GM12878 (cell line): ENCODE results near the gene GINS2. TPM values are rescaled to one million over a fixed set of nuclear protein-coding genes. Genes with fewer than 3 reads are reported as not detected.

Experiments used
- ATAC-seq: fragments of 200-7000 bp; cut with Tn5 transposase; 3 replicates; pipeline ENCODE4 v1.9.1; 2020; ENCODE audit warnings: mild to moderate bottlenecking, moderate library complexity
- BruUV-seq: library from RNA; stranded (reverse); fragments of 400-500 nt; replicated peaks from 2 replicates; lab custom pipeline; 2021; lab: Mats Ljungman, UMichigan
- CTCF ChIA-PET: fragments of 300-600 bp; sonication (Branson Sonifier 250); formaldehyde crosslinking; extraction: SDS; loops from one replicate; lab custom pipeline; 2021; ENCODE audit warnings: inconsistent platforms; lab: Yijun Ruan, JAX
- POLR2A ChIA-PET: fragments of 350-600 bp; formaldehyde crosslinking; extraction: SDS; loops from one replicate; lab custom pipeline; 2021; ENCODE audit warnings: inconsistent platforms; lab: Charles Lee
- RAD21 ChIA-PET: fragments of 300-600 bp; sonication (Branson Sonifier 250); formaldehyde crosslinking; loops from one replicate; lab custom pipeline; 2023; ENCODE audit warnings: antibody characterized with exemption; ENCODE audit not compliant: unreplicated experiment; lab: Charles Lee
- SMC1A ChIA-PET: fragments of 300-600 bp; sonication (Branson Sonifier 250); formaldehyde crosslinking; loops from one replicate; lab custom pipeline; 2023; ENCODE audit not compliant: unreplicated experiment, uncharacterized antibody; lab: Charles Lee
- DNase-seq: peaks from one replicate; pipeline ENCODE4 v3.0.0-alpha.2; 2011; ENCODE audit warnings: low read depth, low spot score
- FAIRE-seq: peaks from 3 replicates; lab custom pipeline; 2011; peaks lifted over from hg19 to GRCh38; lab: Jason Lieb, UNC
- H2AFZ ChIP-seq: 2 replicates; pipeline ENCODE4 v1.6.0; 2011; ENCODE audit warnings: low read depth, low read length, control low read depth; ENCODE audit not compliant: control insufficient read depth
- H3K27ac ChIP-seq: 2 replicates; pipeline ENCODE4 v1.5.1; 2011; ENCODE audit warnings: control low read depth; ENCODE audit not compliant: control insufficient read depth, insufficient read depth
- H3K27me3 ChIP-seq, 2 experiments: replicated peaks in 1 of 2; 2 replicates each; pipeline versions ENCODE4 v1.6.0 to v1.6.1; 2011; ENCODE audit warnings: low read length in 1 of 2; ENCODE audit not compliant: control insufficient read depth in 2 of 2, insufficient read depth in 2 of 2
- H3K36me3 ChIP-seq, 2 experiments: 2 replicates each; pipeline ENCODE4 v1.5.1; 2011; ENCODE audit warnings: low read length in 1 of 2; ENCODE audit not compliant: control insufficient read depth in 2 of 2, insufficient read depth in 2 of 2
- H3K4me1 ChIP-seq: 2 replicates; pipeline ENCODE4 v1.6.1; 2011; ENCODE audit warnings: mild to moderate bottlenecking, low read length, moderate library complexity, mixed read lengths; ENCODE audit not compliant: control insufficient read depth, insufficient read depth
- H3K4me2 ChIP-seq: 2 replicates; pipeline ENCODE4 v1.6.0; 2011; ENCODE audit warnings: control low read depth; ENCODE audit not compliant: control insufficient read depth, insufficient read depth
- H3K4me3 ChIP-seq: fragments of 200-600 bp; sonication (generic); 2 replicates; pipeline ENCODE4 v1.5.1; 2016
- H3K79me2 ChIP-seq: 2 replicates; pipeline ENCODE4 v1.6.0; 2011; ENCODE audit warnings: low read length; ENCODE audit not compliant: control insufficient read depth, insufficient read depth
- H3K9ac ChIP-seq: 2 replicates; pipeline ENCODE4 v1.8.0; 2011; ENCODE audit warnings: low read length, control low read depth, mixed read lengths; ENCODE audit not compliant: control insufficient read depth, insufficient read depth
- H3K9me3 ChIP-seq: replicated peaks from 3 replicates; pipeline ENCODE4 v1.5.1; 2011; ENCODE audit warnings: mild to moderate bottlenecking, low read length; ENCODE audit not compliant: control insufficient read depth, insufficient read depth
- H4K20me1 ChIP-seq: 2 replicates; pipeline ENCODE4 v1.6.0; 2011; ENCODE audit not compliant: control insufficient read depth, insufficient read depth
- BMI1 ChIP-seq: fragments of 450-650 bp; IDR thresholded peaks from 2 replicates; pipeline ENCODE4 v1.6.1; 2016; ENCODE audit warnings: mild to moderate bottlenecking, moderate library complexity, borderline replicate concordance
- EZH2 ChIP-seq: IDR thresholded peaks from 2 replicates; pipeline ENCODE4 v1.6.1; 2012; ENCODE audit warnings: low read depth, mild to moderate bottlenecking, control low read depth, inconsistent platforms, low read length, borderline replicate concordance; ENCODE audit not compliant: control insufficient read depth
- FOS ChIP-seq: IDR thresholded peaks from 3 replicates; pipeline ENCODE4 v1.6.1; 2011; ENCODE audit warnings: borderline replicate concordance; ENCODE audit not compliant: insufficient read length; ENCODE audit errors: extremely low read depth
- IKZF1 ChIP-seq: fragments of 450-650 bp; conservative IDR thresholded peaks from 2 replicates; pipeline ENCODE4 v1.6.1; 2017; ENCODE audit warnings: antibody characterized with exemption, mild to moderate bottlenecking
- IRF5 ChIP-seq: fragments of 450-650 bp; IDR thresholded peaks from 2 replicates; pipeline ENCODE4 v1.6.1; 2017; ENCODE audit warnings: borderline replicate concordance
- MTA2 ChIP-seq: fragments of 450-650 bp; IDR thresholded peaks from 2 replicates; pipeline ENCODE4 v1.6.1; 2016; ENCODE audit warnings: low read depth, mild to moderate bottlenecking, moderate library complexity
- MTA3 ChIP-seq: IDR thresholded peaks from 2 replicates; pipeline ENCODE4 v1.6.1; 2012; ENCODE audit warnings: low read length, inconsistent platforms, borderline replicate concordance
- MXI1 ChIP-seq: fragments of 150-350 bp; IDR thresholded peaks from 2 replicates; pipeline ENCODE4 v1.6.1; 2011; ENCODE audit warnings: low read depth, mild to moderate bottlenecking, inconsistent platforms, low read length, improper control_type of control experiment
- NR2F1 ChIP-seq: fragments of 450-650 bp; conservative IDR thresholded peaks from 2 replicates; pipeline ENCODE4 v1.6.1; 2017; ENCODE audit warnings: mild to moderate bottlenecking
- POLR2AphosphoS2 ChIP-seq: IDR thresholded peaks from 2 replicates; pipeline ENCODE4 v1.6.1; 2011; ENCODE audit warnings: low read depth, mild to moderate bottlenecking, low read length, improper control_type of control experiment, moderate library complexity
- RFX5 ChIP-seq: IDR thresholded peaks from 2 replicates; pipeline ENCODE4 v1.6.1; 2011; ENCODE audit warnings: low read depth, low read length, improper control_type of control experiment
- SIX5 ChIP-seq: IDR thresholded peaks from 2 replicates; pipeline ENCODE4 v1.6.1; 2011; ENCODE audit warnings: mild to moderate bottlenecking, low read depth, low read length, moderate library complexity; ENCODE audit not compliant: severe bottlenecking
- SMAD5 ChIP-seq: IDR thresholded peaks from 2 replicates; pipeline ENCODE4 v1.6.1; 2016; ENCODE audit warnings: antibody characterized with exemption, low read depth
- TARDBP ChIP-seq: IDR thresholded peaks from 2 replicates; pipeline ENCODE4 v1.6.1; 2016; ENCODE audit warnings: borderline replicate concordance
- YBX1 ChIP-seq: fragments of 450-650 bp; IDR thresholded peaks from 2 replicates; pipeline ENCODE4 v1.6.1; 2016; ENCODE audit warnings: antibody characterized with exemption
- YY1 ChIP-seq: IDR thresholded peaks from 2 replicates; pipeline ENCODE4 v1.6.1; 2011; ENCODE audit warnings: low read depth, mild to moderate bottlenecking, low read length
- ZSCAN29 ChIP-seq: fragments of 450-650 bp; IDR thresholded peaks from 2 replicates; pipeline ENCODE4 v1.6.1; 2017; ENCODE audit warnings: mild to moderate bottlenecking, moderate library complexity
- WGBS: methylation state at CpG from one replicate; pipeline ENCODE4 v1.1.6; 2016; ENCODE audit warnings: low lambda C conversion rate; ENCODE audit not compliant: insufficient replicate concordance, insufficient coverage; ENCODE audit errors: missing lambda C conversion rate; 5-methylcytosine and 5-hydroxymethylcytosine counted together
- in situ Hi-C: fragments of 300-500 bp; cut with MboI; formaldehyde crosslinking; loops from 9 replicates; pipeline ENCODE4 v1.14.3; 2018; ENCODE audit warnings: mixed read lengths
- intact Hi-C: fragments of 100-400 bp; cut with micrococcal nuclease; formaldehyde crosslinking; loops from one replicate; pipeline ENCODE4 v1.14.2; 2022; ENCODE audit not compliant: unreplicated experiment
- polyA plus RNA-seq, 11 experiments: library from polyadenylated mRNA; depleted of rRNA in 4 of 11; unstranded in 6 of 11; stranded (reverse) in 5 of 11; fragments of >200 nt; fragmentation: Nextera tagmentation in 4 of 11; fragmentation: Illumina TruSeq in 1 of 11; extraction: Ambion mirVana in 4 of 11; extraction: Trizol in 1 of 11; gene quantifications; 1 replicate in 1 of 11; 2 replicates in 10 of 11; pipeline versions ENCODE4 v1.2.1 to v1.2.3, GENCODE V29; 2011 to 2016; ENCODE audit warnings: inconsistent platforms in 2 of 11, missing spikeins in 2 of 11, low read depth in 1 of 11
- total RNA-seq, 4 experiments: library from RNA; depleted of rRNA in 3 of 4; stranded (reverse); fragments of >200 nt in 3 of 4; fragmentation: Illumina TruSeq in 1 of 4; extraction: Trizol in 1 of 4; gene quantifications; 2 replicates each; pipeline versions ENCODE4 v1.2.1 to v1.2.3, GENCODE V29; 2013 to 2021
- TF ChIP-seq, protein P1 (sequence below): fragments of 450-650 bp; IDR thresholded peaks from 2 replicates; pipeline ENCODE4 v1.6.1; 2017; ENCODE audit warnings: mild to moderate bottlenecking, moderate library complexity

The GINS2 gene
- total and polyA plus RNA-seq, 10 of the 15 experiments (the other 5 are each of a cell fraction or from before 2014, with no cell fraction given) = 42.7 to 90.8 (median 57.0) TPM

DNA sequence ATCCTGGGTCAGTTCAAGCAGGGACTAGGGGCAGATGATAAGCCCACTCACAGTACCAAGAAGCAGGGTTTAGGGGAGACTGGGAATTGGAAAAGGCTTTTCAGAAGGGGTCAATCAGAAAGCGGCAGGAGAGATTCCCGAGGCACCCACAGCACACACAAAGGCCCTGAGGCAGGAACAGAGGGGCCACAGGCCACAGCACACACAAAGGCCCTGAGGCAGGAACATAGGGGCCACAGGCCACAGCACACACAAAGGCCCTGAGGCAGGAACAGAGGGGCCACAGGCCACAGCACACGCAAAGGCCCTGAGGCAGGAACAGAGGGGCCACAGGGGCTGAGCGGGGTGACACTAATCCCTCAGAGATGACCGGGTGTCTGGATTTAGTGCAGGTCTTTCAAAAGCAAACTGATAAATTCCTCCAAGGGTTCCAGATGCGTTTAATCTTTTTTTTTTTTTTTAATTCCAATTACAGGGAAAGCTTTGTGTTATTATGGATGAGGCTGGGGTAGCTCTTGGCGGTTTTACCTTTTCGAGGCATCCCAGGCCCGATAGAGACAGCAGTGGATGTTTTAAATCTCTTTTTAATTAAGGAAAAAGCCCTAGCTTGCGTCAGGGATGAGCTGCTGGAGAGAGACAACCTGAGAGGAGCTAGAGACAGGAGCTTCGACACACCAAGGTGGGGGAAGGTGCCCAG lies 31.0 kb upstream of the GINS2 start:
- in situ Hi-C loops (loop anchor here (5.0 kb wide), 1 partner anchor 62 kb away; no protein-coding TSS in a partner anchor), intact Hi-C loops (loop anchor here (5.0 to 10.0 kb wide), 4 partner anchors 38 to 325 kb away; no protein-coding TSS in a partner anchor)
- Histone ChIP-seq H3K4me1 (no peaks in the 10 kb centered on the region), H3K79me2 (no peaks in the 10 kb centered on the region), H3K9ac (no peak overlapping the region), H3K36me3 (no peaks in the 10 kb centered on the region), H2AFZ (no peak overlapping the region), H3K27me3 (no peaks in the 10 kb centered on the region), H3K9me3 (no peaks in the 10 kb centered on the region), H3K27ac (no peak overlapping the region), H4K20me1 (no peaks in the 10 kb centered on the region), H3K4me3 (no peak overlapping the region), H3K4me2 (no peak overlapping the region)
- ATAC-seq (no peak), FAIRE-seq (no peak), DNase-seq (no peak)
- 65% methylated on average over 11 of the region's 11 CpGs for WGBS
- RAD21 ChIA-PET = interaction anchor here (1.1 to 1.5 kb wide), 3 partner anchors 17 to 325 kb away, joined by 3 read pairs; no protein-coding TSS in a partner anchor
- TF ChIP-seq POLR2AphosphoS2 (no peak), RFX5 (no peak), MTA3 (no peak), EZH2 (no peak), YBX1 (no peak), TARDBP (no peak), SMAD5 (no peak), MXI1 (no peak), BMI1 (no peak), SIX5 (no peak), YY1 (no peak), NR2F1 (no peak), MTA2 (no peak), ZSCAN29 (no peak), IKZF1 (no peak), FOS (no peak), IRF5 (no peak)
- TF ChIP-seq, protein P1, sequence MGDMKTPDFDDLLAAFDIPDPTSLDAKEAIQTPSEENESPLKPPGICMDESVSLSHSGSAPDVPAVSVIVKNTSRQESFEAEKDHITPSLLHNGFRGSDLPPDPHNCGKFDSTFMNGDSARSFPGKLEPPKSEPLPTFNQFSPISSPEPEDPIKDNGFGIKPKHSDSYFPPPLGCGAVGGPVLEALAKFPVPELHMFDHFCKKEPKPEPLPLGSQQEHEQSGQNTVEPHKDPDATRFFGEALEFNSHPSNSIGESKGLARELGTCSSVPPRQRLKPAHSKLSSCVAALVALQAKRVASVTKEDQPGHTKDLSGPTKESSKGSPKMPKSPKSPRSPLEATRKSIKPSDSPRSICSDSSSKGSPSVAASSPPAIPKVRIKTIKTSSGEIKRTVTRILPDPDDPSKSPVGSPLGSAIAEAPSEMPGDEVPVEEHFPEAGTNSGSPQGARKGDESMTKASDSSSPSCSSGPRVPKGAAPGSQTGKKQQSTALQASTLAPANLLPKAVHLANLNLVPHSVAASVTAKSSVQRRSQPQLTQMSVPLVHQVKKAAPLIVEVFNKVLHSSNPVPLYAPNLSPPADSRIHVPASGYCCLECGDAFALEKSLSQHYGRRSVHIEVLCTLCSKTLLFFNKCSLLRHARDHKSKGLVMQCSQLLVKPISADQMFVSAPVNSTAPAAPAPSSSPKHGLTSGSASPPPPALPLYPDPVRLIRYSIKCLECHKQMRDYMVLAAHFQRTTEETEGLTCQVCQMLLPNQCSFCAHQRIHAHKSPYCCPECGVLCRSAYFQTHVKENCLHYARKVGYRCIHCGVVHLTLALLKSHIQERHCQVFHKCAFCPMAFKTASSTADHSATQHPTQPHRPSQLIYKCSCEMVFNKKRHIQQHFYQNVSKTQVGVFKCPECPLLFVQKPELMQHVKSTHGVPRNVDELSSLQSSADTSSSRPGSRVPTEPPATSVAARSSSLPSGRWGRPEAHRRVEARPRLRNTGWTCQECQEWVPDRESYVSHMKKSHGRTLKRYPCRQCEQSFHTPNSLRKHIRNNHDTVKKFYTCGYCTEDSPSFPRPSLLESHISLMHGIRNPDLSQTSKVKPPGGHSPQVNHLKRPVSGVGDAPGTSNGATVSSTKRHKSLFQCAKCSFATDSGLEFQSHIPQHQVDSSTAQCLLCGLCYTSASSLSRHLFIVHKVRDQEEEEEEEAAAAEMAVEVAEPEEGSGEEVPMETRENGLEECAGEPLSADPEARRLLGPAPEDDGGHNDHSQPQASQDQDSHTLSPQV = no peak
- POLR2A ChIA-PET = interaction anchor here (0.6 to 0.7 kb wide), 5 partner anchors 10 to 805 kb away, joined by 3 to 5 read pairs (median 4); no protein-coding TSS in a partner anchor
- CTCF ChIA-PET = interaction anchor here (0.7 to 6.4 kb wide), 11 partner anchors 12 to 326 kb away, joined by 3 to 36 read pairs (median 7); no protein-coding TSS in a partner anchor
- BruUV-seq = no TSS peak
- SMC1A ChIA-PET = no interaction called here
